ENCODE measurements around the gene NUDT21. TPM values are rescaled to one million over a fixed set of nuclear protein-coding genes. Genes with fewer than 3 reads are reported as not detected.

Gene NUDT21
- total RNA-seq, 2 donors from 2014 or later: 92.4 to 135 TPM

DNA sequence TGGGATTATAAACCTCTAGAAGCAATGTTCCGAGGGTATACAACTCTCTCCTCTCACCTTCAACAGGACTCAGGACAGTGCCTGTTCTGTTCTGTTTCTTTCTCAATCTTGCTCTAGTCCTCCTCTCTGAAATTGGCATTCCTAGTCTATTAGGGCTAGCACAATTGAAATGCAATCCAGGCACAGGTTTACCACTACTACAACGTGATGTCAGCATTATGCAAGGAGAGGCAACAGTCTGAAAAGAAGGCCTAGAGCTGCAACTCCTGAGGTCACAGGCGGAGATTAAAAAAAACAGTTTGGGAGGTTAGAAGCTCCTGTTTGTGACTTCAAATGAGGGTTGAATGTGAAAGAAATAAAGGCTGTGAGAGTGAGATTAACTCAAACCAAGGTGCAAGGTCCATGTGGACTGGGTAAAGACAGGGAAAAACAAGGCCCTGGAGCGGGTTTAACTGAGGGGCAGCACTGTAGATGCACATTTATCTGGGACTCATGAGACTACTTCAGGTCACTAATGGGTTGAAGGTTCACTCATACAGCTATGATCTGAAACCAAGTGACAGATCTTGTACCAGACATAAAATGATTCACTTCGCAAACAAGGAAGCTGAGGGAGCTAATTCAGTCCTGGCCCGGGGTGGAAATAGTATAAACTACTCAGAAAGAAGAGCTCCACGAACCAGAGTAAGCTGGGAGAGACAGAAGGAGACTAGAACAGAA is 42.6 kb downstream of the NUDT21 start:
- peak; percentile 36 for DNase-seq
- no peaks in the 10 kb centered on the region for H3K4me1 ChIP-seq
- peak overlapping the region in 1 of 2 donors; percentile 8 for H3K9ac ChIP-seq (ENCODE audit: low read depth in 2 of 2, low read length in 2 of 2)
- no peaks in the 10 kb centered on the region for H3K27me3 ChIP-seq
- TF ChIP-seq, protein P1, sequence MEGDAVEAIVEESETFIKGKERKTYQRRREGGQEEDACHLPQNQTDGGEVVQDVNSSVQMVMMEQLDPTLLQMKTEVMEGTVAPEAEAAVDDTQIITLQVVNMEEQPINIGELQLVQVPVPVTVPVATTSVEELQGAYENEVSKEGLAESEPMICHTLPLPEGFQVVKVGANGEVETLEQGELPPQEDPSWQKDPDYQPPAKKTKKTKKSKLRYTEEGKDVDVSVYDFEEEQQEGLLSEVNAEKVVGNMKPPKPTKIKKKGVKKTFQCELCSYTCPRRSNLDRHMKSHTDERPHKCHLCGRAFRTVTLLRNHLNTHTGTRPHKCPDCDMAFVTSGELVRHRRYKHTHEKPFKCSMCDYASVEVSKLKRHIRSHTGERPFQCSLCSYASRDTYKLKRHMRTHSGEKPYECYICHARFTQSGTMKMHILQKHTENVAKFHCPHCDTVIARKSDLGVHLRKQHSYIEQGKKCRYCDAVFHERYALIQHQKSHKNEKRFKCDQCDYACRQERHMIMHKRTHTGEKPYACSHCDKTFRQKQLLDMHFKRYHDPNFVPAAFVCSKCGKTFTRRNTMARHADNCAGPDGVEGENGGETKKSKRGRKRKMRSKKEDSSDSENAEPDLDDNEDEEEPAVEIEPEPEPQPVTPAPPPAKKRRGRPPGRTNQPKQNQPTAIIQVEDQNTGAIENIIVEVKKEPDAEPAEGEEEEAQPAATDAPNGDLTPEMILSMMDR (IDR thresholded peaks at IDR 0.05): no peak
- no peak overlapping the region for H3K4me3 ChIP-seq
- H3K27ac ChIP-seq: peak overlapping the region; percentile 72
- H3K9me3 ChIP-seq: no peaks in the 10 kb centered on the region
- intact Hi-C loops (cut with DNase I): no loop called here
- H3K36me3 ChIP-seq: no peaks in the 10 kb centered on the region

DNA sequence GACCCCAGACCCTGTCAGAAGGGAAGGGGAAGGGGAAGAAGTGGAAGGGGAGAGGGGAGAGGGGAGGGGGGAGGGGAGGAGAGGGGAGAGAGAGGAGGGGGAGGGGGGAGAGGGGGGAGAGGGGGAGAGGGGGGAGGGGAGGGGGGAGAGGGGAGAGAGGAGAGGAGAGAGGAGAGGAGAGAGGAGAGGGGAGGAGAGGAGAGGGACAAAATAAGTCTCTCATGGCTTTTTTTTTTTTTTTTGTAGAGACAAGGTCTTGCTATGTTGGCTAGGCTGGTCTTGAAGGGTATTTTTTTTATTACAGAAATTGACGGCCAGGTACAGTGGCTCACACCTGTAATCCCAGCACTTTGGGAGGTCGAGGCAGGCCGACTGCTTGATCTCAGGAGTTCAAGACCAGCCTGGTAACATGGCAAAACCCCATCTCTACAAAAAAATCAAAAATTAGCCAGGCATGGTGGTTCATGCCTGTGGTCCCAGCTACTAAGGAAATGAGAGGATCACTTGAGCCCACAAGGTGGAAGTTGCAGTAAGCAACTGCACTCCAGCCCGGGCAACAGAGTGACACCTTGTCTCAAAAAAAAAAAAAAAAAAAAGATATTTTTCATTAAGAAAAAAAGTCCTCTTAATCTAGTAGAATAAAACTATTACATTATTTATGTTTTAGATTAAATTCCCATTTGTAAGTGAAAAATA is 45.0 kb downstream of the NUDT21 start:
- no peak for DNase-seq
- TF ChIP-seq, protein P1 (IDR thresholded peaks at IDR 0.05): no peak
- peaks cover 8% of the 10 kb centered on the region for H3K36me3 ChIP-seq

DNA sequence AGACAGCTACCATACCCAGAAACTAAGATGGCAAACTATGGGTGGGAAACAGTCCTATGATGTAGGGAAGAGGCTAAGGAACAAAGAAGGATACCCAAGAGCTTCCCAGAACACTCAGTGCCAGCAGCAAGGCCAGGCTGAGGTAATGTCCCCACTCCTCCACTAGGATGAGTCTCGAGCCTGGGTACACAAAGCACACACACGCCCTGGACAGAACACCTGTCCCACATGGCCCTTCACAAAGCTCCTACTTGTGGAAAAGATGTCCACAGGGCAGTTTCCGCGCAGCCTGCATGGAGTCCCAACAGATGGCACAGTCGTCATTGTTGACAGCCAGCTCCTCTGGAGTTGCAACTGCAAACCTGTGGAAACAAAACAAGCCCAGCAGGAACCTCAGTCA is 49.6 kb downstream of the NUDT21 start:
- TF ChIP-seq, protein P1 (IDR thresholded peaks at IDR 0.05): peak; percentile 11
- H3K4me1 ChIP-seq: no peaks in the 10 kb centered on the region
- H3K27ac ChIP-seq: no peak overlapping the region
- H3K4me3 ChIP-seq: no peak overlapping the region
- H3K9ac ChIP-seq (ENCODE audit: low read depth in 2 of 2, low read length in 2 of 2): no peak overlapping the region
- no peak for DNase-seq
- peaks cover 8% of the 10 kb centered on the region for H3K36me3 ChIP-seq
- intact Hi-C loops (cut with DNase I): no loop called here
- H3K27me3 ChIP-seq: no peaks in the 10 kb centered on the region
- no peaks in the 10 kb centered on the region for H3K9me3 ChIP-seq

More for the DNA sequence above, 45.0 kb downstream of the NUDT21 start:
- no peaks in the 10 kb centered on the region for H3K9me3 ChIP-seq
- H3K27ac ChIP-seq: no peak overlapping the region
- no peaks in the 10 kb centered on the region for H3K4me1 ChIP-seq
- H3K4me3 ChIP-seq: no peak overlapping the region
- H3K9ac ChIP-seq (ENCODE audit: low read depth in 2 of 2, low read length in 2 of 2): no peak overlapping the region
- no peaks in the 10 kb centered on the region for H3K27me3 ChIP-seq
- intact Hi-C loops (cut with DNase I): no loop called here

DNA sequence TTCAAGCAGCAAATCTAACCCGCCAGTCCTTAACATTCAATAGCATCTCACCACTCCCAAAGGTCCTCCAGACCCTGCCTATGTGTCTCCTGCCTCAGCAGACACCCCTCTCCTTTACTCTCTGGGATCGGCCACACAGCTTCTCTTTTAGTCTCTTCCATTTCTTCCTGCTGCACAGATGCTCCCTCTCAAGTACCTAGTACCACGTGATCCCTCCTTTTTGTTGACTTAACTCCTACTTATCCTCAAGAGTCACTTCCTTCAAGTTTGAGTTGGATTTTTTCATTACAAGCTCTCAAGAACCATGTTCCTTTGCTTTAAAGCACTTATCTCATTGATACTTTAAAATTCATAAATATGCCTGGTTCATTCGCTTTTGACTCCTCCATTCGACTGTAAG is 50.7 kb downstream of the NUDT21 start:
- H3K9ac ChIP-seq (ENCODE audit: low read depth in 2 of 2, low read length in 2 of 2): no peak overlapping the region
- H3K4me3 ChIP-seq: no peak overlapping the region
- no peak overlapping the region for H3K27ac ChIP-seq
- intact Hi-C loops (cut with DNase I): no loop called here
- TF ChIP-seq, protein P1 (IDR thresholded peaks at IDR 0.05): no peak
- no peaks in the 10 kb centered on the region for H3K27me3 ChIP-seq
- H3K36me3 ChIP-seq: peaks cover 8% of the 10 kb centered on the region
- no peaks in the 10 kb centered on the region for H3K9me3 ChIP-seq
- no peak for DNase-seq
- no peaks in the 10 kb centered on the region for H3K4me1 ChIP-seq

DNA sequence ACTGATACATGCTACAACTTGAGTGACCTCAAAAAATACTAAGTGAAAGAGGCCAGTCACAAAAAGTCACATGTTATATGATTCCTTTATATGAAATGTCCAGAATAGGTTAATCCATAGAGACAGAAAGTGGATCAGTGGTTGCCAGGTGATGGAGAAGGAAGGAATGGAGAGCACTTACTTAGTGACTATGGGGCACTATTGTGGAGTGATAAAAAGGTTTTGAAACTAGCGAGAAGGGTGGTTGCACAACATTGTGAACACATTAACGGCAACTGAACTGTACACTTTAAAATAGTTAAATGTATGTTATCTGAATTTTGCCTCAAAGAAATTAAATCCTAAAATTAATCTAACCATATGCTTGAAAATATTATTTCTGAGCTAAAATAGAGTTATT is 51.6 kb downstream of the NUDT21 start:
- intact Hi-C loops (cut with DNase I): no loop called here
- TF ChIP-seq, protein P1 (IDR thresholded peaks at IDR 0.05): no peak
- H3K9me3 ChIP-seq: no peaks in the 10 kb centered on the region
- H3K4me1 ChIP-seq: no peaks in the 10 kb centered on the region
- H3K27ac ChIP-seq: no peak overlapping the region
- no peak overlapping the region for H3K4me3 ChIP-seq
- H3K9ac ChIP-seq (ENCODE audit: low read depth in 2 of 2, low read length in 2 of 2): no peak overlapping the region
- peaks cover 8% of the 10 kb centered on the region for H3K36me3 ChIP-seq
- DNase-seq: no peak
- no peaks in the 10 kb centered on the region for H3K27me3 ChIP-seq

Measured in colonic mucosa (tissue), 4 donors.